Tibial nerve (tissue), 4 donors: Measurements from ENCODE around the gene MCEMP1. TPM values are rescaled to one million over a fixed set of nuclear protein-coding genes. Genes with fewer than 3 reads are reported as not detected.
A peak's percentile ranks its signal among the peaks of the same experiment; 100 is the strongest.

Source experiments
- DNase-seq, 2 donors: peaks; one replicate each; pipeline ENCODE4 v3.0.0-alpha.2; 2019; ENCODE audit warnings: low spot score in 2 of 2
- H3K27ac ChIP-seq, 4 donors: fragments of 200-600 bp; sonication (generic) in 3 of 4; one replicate each; pipeline ENCODE4 v1.5.1; 2017 to 2019; ENCODE audit warnings: mild to moderate bottlenecking in 1 of 4
- H3K27me3 ChIP-seq, 2 donors: fragments of 200-600 bp; sonication (generic) in 1 of 2; one replicate each; pipeline versions ENCODE4 v1.5.1 to v1.6.0; 2017 to 2019
- H3K36me3 ChIP-seq, 3 donors: fragments of 200-600 bp; sonication (generic); one replicate each; pipeline ENCODE4 v1.5.1; 2018 to 2019
- H3K4me1 ChIP-seq, 4 donors: fragments of 200-600 bp; sonication (generic) in 3 of 4; one replicate each; pipeline ENCODE4 v1.5.1; 2017 to 2019
- H3K4me3 ChIP-seq, 4 donors: fragments of 200-600 bp; sonication (generic) in 3 of 4; one replicate each; pipeline ENCODE4 v1.5.1; 2017 to 2019; ENCODE audit warnings: mild to moderate bottlenecking in 1 of 4, moderate library complexity in 1 of 4
- H3K9me3 ChIP-seq, 4 donors: fragments of 200-600 bp; sonication (generic) in 3 of 4; one replicate each; pipeline ENCODE4 v1.5.1; 2017 to 2019
- EP300 ChIP-seq, 2 donors: sonication (generic); formaldehyde crosslinking; IDR thresholded peaks; one replicate each; pipeline ENCODE4 v1.6.1; 2017; ENCODE audit warnings: antibody characterized with exemption in 2 of 2, mild to moderate bottlenecking in 1 of 2
- POLR2A ChIP-seq, 2 donors: fragments of 450-650 bp; IDR thresholded peaks; one replicate each; pipeline ENCODE4 v1.6.1; 2017; ENCODE audit warnings: antibody characterized with exemption in 2 of 2, mild to moderate bottlenecking in 2 of 2, moderate library complexity in 2 of 2
- WGBS, 2 donors: methylation state at CpG; one replicate each; pipeline ENCODE4 v1.1.5; 2018; 5-methylcytosine and 5-hydroxymethylcytosine counted together
- total RNA-seq, 4 donors: library from RNA; depleted of rRNA; stranded (reverse); fragments of >200 nt; gene quantifications; one replicate each; pipeline ENCODE4 v1.1.0, GENCODE V29; 2016
- TF ChIP-seq, protein P1 (sequence below), 5 experiments: fragments of 200-600 bp in 3 of 5; fragments of 450-650 bp in 2 of 5; sonication (generic) in 3 of 5; IDR thresholded peaks; one replicate each; pipeline ENCODE4 v1.5.1; 2016 to 2019; ENCODE audit warnings: antibody characterized with exemption in 5 of 5, mild to moderate bottlenecking in 3 of 5, moderate library complexity in 2 of 5

MCEMP1 gene
- total RNA-seq, 4 donors from 2014 or later = 1.5 TPM; not detected in 3

- DNase-seq = no peak
- WGBS, 2 donors = 53 to 55% methylated on average over 29 to 30 of the region's 30 CpGs
- no peaks in the 10 kb centered on the region for H3K9me3 ChIP-seq
- H3K36me3 ChIP-seq = peaks cover 0 to 22% (median 0%) of the 10 kb centered on the region in 3 donors
- H3K27me3 ChIP-seq = peaks cover 0 to 29% of the 10 kb centered on the region in 2 donors
- no peak overlapping the region for H3K4me3 ChIP-seq
- no peak overlapping the region for H3K27ac ChIP-seq
- TF ChIP-seq, protein P1, sequence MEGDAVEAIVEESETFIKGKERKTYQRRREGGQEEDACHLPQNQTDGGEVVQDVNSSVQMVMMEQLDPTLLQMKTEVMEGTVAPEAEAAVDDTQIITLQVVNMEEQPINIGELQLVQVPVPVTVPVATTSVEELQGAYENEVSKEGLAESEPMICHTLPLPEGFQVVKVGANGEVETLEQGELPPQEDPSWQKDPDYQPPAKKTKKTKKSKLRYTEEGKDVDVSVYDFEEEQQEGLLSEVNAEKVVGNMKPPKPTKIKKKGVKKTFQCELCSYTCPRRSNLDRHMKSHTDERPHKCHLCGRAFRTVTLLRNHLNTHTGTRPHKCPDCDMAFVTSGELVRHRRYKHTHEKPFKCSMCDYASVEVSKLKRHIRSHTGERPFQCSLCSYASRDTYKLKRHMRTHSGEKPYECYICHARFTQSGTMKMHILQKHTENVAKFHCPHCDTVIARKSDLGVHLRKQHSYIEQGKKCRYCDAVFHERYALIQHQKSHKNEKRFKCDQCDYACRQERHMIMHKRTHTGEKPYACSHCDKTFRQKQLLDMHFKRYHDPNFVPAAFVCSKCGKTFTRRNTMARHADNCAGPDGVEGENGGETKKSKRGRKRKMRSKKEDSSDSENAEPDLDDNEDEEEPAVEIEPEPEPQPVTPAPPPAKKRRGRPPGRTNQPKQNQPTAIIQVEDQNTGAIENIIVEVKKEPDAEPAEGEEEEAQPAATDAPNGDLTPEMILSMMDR (IDR thresholded peaks at IDR 0.05) = peak in 1 of 5 experiments; percentile 14
- TF ChIP-seq EP300 (IDR thresholded peaks at IDR 0.05) = no peak
- peaks cover 0 to 22% (median 10%) of the 10 kb centered on the region in 4 donors for H3K4me1 ChIP-seq
These were observed 2.3 kb downstream of the MCEMP1 start for GRCh38 chr19:7678971-7679751.

DNA sequence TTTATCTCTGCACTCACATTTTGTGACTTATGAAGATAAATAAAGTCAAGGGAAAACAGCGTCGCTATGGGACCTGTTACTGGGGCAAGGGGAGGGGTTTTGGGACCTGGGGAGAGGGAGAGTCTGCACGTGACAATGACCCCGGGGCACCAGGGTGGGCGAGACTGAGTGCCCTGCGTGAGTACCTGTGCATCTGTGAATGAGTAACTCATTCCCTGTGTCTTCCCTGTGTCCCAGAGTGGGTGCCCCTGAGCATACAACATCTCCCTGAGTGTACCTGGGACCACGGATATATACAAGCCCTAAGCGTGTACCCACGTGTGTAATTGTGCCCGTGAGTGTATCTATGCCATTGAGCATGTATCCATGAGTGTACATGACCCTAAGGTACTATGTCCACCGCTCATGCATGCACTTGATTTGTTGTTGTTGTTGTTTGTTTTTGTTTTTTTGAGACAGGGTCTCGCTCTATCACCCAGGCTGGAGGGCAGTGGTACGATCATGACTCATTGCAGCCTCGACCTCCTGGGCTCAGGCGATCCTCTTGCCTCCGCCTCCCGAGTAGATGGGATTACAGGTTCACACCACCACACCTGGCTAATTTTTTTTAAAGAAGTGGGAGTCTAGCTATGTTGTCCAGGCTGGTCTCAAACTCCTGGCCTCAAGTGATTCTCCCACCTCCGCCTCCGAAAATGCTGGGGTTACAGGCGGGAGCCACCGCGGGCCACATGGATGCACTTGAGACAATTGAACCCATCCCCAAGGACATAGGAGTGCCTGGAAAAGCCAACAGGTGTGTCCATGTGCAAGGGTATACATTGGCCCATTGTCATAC lies 3.1 kb downstream of the MCEMP1 start:
- Histone ChIP-seq H3K27ac (peak overlapping the region in 2 of 4 donors; percentile 88 to 91), H3K9me3 (no peaks in the 10 kb centered on the region), H3K36me3 (peaks cover 0 to 29% (median 0%) of the 10 kb centered on the region in 3 donors), H3K4me1 (peaks cover 0 to 19% (median 10%) of the 10 kb centered on the region in 4 donors), H3K4me3 (peak overlapping the region; percentile 73 to 99 (median 94)), H3K27me3 (peaks cover 0 to 29% of the 10 kb centered on the region in 2 donors)
- WGBS, 2 donors = 41 to 57% methylated on average over 22 of the region's 22 CpGs
- TF ChIP-seq POLR2A (IDR thresholded peaks at IDR 0.05) = no peak
- no peak for TF ChIP-seq EP300 (IDR thresholded peaks at IDR 0.05)
- TF ChIP-seq, protein P1 (IDR thresholded peaks at IDR 0.05) = no peak
- no peak for DNase-seq

- Histone ChIP-seq H3K4me3 (peak within 1 kb of the TSS; percentile 73 to 99 (median 94)), H3K27ac (peak within 1 kb of the TSS; percentile 69 to 91 (median 88)), H3K27me3 (peaks cover 0 to 29% of the 10 kb centered on the region in 2 donors), H3K9me3 (no peaks in the 10 kb centered on the region), H3K4me1 (peaks cover 0 to 19% (median 10%) of the 10 kb centered on the region in 4 donors), H3K36me3 (peaks cover 0 to 35% (median 0%) of the 10 kb centered on the region in 3 donors)
- TF ChIP-seq POLR2A (IDR thresholded peaks at IDR 0.05) = peak; percentile 25 to 48
- TF ChIP-seq, protein P1 (IDR thresholded peaks at IDR 0.05) = peak; percentile 96 to 100 (median 99)
- TF ChIP-seq EP300 (IDR thresholded peaks at IDR 0.05) = peak in 1 of 2 donors; percentile 74
- peak; percentile 68 to 70 for DNase-seq
- 0% methylated on average over 34 to 43 of the region's 79 CpGs for WGBS, 2 donors
These were observed 3.9 kb downstream of the MCEMP1 start, which contains the start of gene TRAPPC5 for GRCh38 chr19:7680606-7681339. TRAPPC5 (plus strand) TSS chr19:7680833; CDS start chr19:7682254, 1,421 bp downstream.

GRCh38 chr19:7681340-7682174 lies 4.7 kb downstream of the MCEMP1 start:
- DNase-seq = peak; percentile 42 to 83
- Histone ChIP-seq H3K27me3 (peaks cover 0 to 22% of the 10 kb centered on the region in 2 donors), H3K4me3 (peak overlapping the region; percentile 73 to 99 (median 94)), H3K27ac (peak overlapping the region; percentile 69 to 91 (median 88)), H3K9me3 (no peaks in the 10 kb centered on the region), H3K36me3 (peaks cover 0 to 35% (median 0%) of the 10 kb centered on the region in 3 donors), H3K4me1 (peaks cover 0 to 19% (median 10%) of the 10 kb centered on the region in 4 donors)
- no peak for TF ChIP-seq POLR2A (IDR thresholded peaks at IDR 0.05)
- peak in 1 of 2 donors; percentile 28 for TF ChIP-seq EP300 (IDR thresholded peaks at IDR 0.05)
- TF ChIP-seq, protein P1 (IDR thresholded peaks at IDR 0.05) = peak; percentile 24 to 62 (median 39)
- 5 to 6% methylated on average over 42 to 43 of the region's 43 CpGs for WGBS, 2 donors
